Coronary artery (tissue), 2 donors: ENCODE data around the gene NRF1.

ENCODE experiments used
- DNase-seq: peaks from one replicate; pipeline ENCODE4 v3.0.0-alpha.2; 2017; ENCODE audit warnings: low spot score
- H3K27ac ChIP-seq, 2 donors: fragments of 200-600 bp; sonication (generic); one replicate each; pipeline ENCODE4 v1.5.1; 2016 to 2019
- H3K4me3 ChIP-seq: fragments of 200-600 bp; sonication (generic); 2 replicates; pipeline ENCODE4 v1.5.1; 2016; ENCODE audit warnings: mild to moderate bottlenecking, moderate library complexity
- TF ChIP-seq, protein P1 (sequence below): fragments of 200-600 bp; sonication (generic); IDR thresholded peaks from one replicate; pipeline ENCODE4 v1.5.1; 2019; ENCODE audit warnings: antibody characterized with exemption

The NRF1 gene

GRCh38 chr7:129724796-129725195, 113.3 kb downstream of the NRF1 start:
- DNase-seq: no peak
- TF ChIP-seq, protein P1, sequence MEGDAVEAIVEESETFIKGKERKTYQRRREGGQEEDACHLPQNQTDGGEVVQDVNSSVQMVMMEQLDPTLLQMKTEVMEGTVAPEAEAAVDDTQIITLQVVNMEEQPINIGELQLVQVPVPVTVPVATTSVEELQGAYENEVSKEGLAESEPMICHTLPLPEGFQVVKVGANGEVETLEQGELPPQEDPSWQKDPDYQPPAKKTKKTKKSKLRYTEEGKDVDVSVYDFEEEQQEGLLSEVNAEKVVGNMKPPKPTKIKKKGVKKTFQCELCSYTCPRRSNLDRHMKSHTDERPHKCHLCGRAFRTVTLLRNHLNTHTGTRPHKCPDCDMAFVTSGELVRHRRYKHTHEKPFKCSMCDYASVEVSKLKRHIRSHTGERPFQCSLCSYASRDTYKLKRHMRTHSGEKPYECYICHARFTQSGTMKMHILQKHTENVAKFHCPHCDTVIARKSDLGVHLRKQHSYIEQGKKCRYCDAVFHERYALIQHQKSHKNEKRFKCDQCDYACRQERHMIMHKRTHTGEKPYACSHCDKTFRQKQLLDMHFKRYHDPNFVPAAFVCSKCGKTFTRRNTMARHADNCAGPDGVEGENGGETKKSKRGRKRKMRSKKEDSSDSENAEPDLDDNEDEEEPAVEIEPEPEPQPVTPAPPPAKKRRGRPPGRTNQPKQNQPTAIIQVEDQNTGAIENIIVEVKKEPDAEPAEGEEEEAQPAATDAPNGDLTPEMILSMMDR: no peak
- Histone ChIP-seq H3K4me3 (no peak overlapping the region), H3K27ac (no peak overlapping the region)

- Histone ChIP-seq H3K4me3 (no peak overlapping the region), H3K27ac (no peak overlapping the region)
- TF ChIP-seq, protein P1: no peak
- DNase-seq: no peak
Measured at GRCh38 chr7:129728875-129729467, 117.5 kb downstream of the NRF1 start.

GRCh38 chr7:129729511-129729910, 118.0 kb downstream of the NRF1 start:
- Histone ChIP-seq H3K4me3 (no peak overlapping the region), H3K27ac (no peak overlapping the region)
- DNase-seq: no peak
- TF ChIP-seq, protein P1: no peak

GRCh38 chr7:129730159-129730558, 118.6 kb downstream of the NRF1 start:
- H3K27ac ChIP-seq: no peak overlapping the region
- DNase-seq: no peak
- TF ChIP-seq, protein P1: no peak
- no peak overlapping the region for H3K4me3 ChIP-seq

- no peak for DNase-seq
- no peak overlapping the region for H3K27ac ChIP-seq
- no peak overlapping the region for H3K4me3 ChIP-seq
- TF ChIP-seq, protein P1: no peak
Measured at GRCh38 chr7:129734400-129734799, 122.9 kb downstream of the NRF1 start.

GRCh38 chr7:129739427-129739826, 127.9 kb downstream of the NRF1 start:
- TF ChIP-seq, protein P1: no peak
- Histone ChIP-seq H3K4me3 (no peak overlapping the region), H3K27ac (no peak overlapping the region)
- no peak for DNase-seq

GRCh38 chr7:129740574-129741410, 129.3 kb downstream of the NRF1 start:
- Histone ChIP-seq H3K4me3 (no peak overlapping the region), H3K27ac (no peak overlapping the region)
- no peak for DNase-seq
- TF ChIP-seq, protein P1: no peak
